K562 treated with DMSO at 1 percent for 48 hours (cell line): ENCODE measurements around the gene OR51F1. TPM values are rescaled to one million over a fixed set of nuclear protein-coding genes. Genes with fewer than 3 reads are reported as not detected.

ENCODE experiments used
- total RNA-seq: library from RNA; unstranded; fragments of 300-600 nt; gene quantifications from 2 replicates; pipeline ENCODE4 v1.2.3, GENCODE V29; 2022; ENCODE audit warnings: low replicate concordance; ENCODE audit errors: extremely low read depth

OR51F1 gene
- total RNA-seq: not detected in 2 replicates

GRCh38 chr11:4769838-4770237 lies at the start of gene OR51F1:
Gene OR51F1, minus strand, starts transcription at chr11:4769938. Its CDS starts 0 bp downstream, at chr11:4769938.

GRCh38 chr11:4804280-4804679 lies 34.5 kb upstream of the OR51F1 start, which contains the start of gene OR52R1:
Gene OR52R1, minus strand, starts transcription at chr11:4804380. Its CDS starts 0 bp downstream, at chr11:4804380.

Other genes with a start within 250 kb of the OR51F1 start
- not detected in 2 replicates for gene OR52M1, start 224.7 kb downstream of the OR51F1 start, total RNA-seq
- not detected in 2 replicates for gene OR52I2, start 188.2 kb downstream of the OR51F1 start, total RNA-seq
- gene OR52I1, start 175.9 kb downstream of the OR51F1 start, total RNA-seq: not detected in 2 replicates
- not detected in 2 replicates for gene TRIM68, start 161.7 kb downstream of the OR51F1 start, total RNA-seq
- not detected in 2 replicates for gene OR51D1, start 132.5 kb downstream of the OR51F1 start, total RNA-seq
- gene OR51E1, start 126.0 kb downstream of the OR51F1 start, total RNA-seq: not detected in 2 replicates
- gene OR51E2, start 72.1 kb downstream of the OR51F1 start, total RNA-seq: not detected in 2 replicates
- gene MMP26, start 65.2 kb downstream of the OR51F1 start, total RNA-seq: not detected in 2 replicates
- not detected in 2 replicates for gene OR52R1, start 34.4 kb upstream of the OR51F1 start, total RNA-seq
- gene OR51F2, start 51.4 kb upstream of the OR51F1 start, total RNA-seq: not detected in 2 replicates
- gene OR51S1, start 79.3 kb upstream of the OR51F1 start, total RNA-seq: not detected in 2 replicates
- not detected in 2 replicates for gene OR51T1, start 112.0 kb upstream of the OR51F1 start, total RNA-seq
- gene OR51A7, start 133.8 kb upstream of the OR51F1 start, total RNA-seq: not detected in 2 replicates
- gene OR51G2, start 149.4 kb upstream of the OR51F1 start, total RNA-seq: not detected in 2 replicates
- not detected in 2 replicates for gene OR51G1, start 154.4 kb upstream of the OR51F1 start, total RNA-seq
- gene OR51A4, start 177.7 kb upstream of the OR51F1 start, total RNA-seq: not detected in 2 replicates
- not detected in 2 replicates for gene OR51A2, start 185.8 kb upstream of the OR51F1 start, total RNA-seq
- gene OR51L1, start 224.9 kb upstream of the OR51F1 start, total RNA-seq: not detected in 2 replicates